Mesangial cell (primary cell): ENCODE measurements around the gene CCL4. TPM values are rescaled to one million over a fixed set of nuclear protein-coding genes. Genes with fewer than 3 reads are reported as not detected.

Experiments used
- total RNA-seq: library from RNA; depleted of rRNA; stranded (reverse); fragments of >200 nt; gene quantifications from 2 replicates; pipeline ENCODE4 v1.2.3, GENCODE V29; 2015

Gene CCL4
- total RNA-seq, result not detected in 2 replicates

DNA sequence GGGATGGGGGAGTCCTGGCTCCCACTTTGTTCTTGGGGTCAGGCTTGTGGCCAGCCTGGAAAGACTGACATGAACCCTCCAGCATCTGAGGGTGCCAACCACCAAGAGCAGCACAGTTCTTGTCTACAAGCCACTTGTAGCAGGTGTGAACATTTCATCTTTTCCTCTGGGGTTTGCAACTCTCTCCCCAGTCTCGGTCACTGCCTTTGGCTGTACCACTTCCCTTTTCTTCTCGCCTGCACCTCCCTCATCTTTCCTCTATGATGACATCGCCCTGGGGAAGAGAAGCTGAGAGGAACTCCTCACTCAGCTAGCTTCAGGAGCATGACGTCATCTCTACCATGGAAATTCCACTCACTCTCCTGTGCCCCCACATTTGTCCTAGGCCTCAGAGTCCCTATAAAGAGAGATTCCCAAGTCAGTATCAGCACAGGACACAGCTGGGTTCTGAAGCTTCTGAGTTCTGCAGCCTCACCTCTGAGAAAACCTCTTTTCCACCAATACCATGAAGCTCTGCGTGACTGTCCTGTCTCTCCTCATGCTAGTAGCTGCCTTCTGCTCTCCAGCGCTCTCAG is at the start of gene CCL4:
Gene CCL4 (plus strand): TSS at position 427 of the 575 bp plus-strand sequence. CDS start 79 bp downstream, at position 506.

DNA sequence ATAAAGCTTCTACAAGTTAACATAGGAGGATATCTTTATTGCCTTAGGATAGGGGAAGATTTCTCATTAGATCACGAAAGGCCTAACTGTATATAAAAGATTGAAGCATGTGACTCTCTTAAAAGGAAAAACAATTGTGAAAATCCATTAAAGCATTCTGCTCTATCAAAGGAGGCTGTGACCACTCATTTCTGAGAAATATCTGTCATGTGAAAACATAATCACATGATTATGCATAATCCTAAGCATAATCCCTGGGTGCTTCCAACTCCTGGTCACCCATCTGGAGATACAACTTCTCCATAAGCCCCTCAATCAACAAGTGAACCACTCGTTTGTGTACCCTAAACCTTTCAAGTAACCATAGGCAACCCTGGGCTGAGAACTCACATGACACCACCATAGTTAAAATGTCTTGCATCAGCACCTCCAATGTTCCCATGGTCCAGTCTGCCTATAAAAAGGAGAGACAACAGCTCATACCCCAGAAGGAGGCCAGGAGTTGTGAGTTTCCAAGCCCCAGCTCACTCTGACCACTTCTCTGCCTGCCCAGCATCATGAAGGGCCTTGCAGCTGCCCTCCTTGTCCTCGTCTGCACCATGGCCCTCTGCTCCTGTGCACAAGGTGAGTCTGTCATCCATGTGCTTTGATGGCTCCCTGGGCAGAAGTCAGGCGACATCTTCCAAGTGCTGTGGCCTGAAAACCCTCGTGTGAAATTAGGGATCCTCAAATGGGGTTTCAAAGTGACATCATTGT is 39.7 kb upstream of the CCL4 start, which contains the start of gene CCL18:
Gene CCL18 (plus strand): TSS at position 487 of the 756 bp plus-strand sequence. CDS start 71 bp downstream, at position 558.

DNA sequence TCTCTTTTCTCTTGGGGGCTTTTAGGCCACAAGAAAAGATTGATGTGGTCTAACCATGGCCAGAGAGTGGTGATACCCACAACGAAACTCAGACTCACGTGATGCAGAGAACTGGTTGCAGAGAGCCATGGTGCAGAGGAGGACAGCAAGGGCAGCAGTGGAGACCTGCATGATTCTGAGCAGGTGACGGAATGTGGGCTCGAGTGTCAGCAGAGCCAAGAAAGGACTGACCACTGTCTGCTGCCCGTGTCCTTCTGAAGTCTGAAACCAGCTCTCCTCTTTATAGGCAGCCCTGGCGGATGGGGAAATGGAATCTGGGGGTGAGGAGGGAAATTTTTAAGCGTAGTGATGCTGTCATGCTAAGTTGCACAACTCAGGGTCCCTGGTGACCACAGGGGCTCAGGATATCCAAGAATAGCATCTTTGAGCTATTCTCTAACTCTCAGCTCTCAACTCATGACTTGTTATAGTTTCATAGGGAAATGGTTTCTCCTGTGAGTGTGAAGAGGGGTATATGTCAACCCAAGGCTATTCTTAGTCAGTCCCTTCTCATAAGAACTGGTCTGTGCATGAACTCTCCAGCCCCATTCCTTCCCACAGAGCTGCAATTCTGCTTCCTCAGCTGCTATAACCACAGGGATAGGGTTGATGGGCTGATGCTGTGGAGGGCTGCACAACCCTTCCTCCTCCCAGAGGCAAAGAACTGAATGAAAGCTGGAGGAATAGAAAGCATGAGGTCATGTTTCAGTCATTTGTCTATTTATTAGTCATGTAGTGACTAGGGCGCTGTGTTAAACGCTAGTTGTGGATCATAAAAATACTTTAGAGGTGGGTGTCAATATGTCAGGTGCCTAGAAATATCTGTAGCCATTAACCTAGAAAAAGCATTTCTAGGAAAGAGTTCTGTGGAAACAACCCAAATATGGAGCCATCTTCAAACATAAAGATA is 13.5 kb upstream of the CCL4 start, which contains the start of gene CCL3:
Gene CCL3 (minus strand): TSS at position 256 of the 949 bp plus-strand sequence. CDS start 85 bp downstream, at position 171.

Other genes starting within 250 kb of the CCL4 start
- not detected in 2 replicates for gene HEATR9, start 234.9 kb upstream of the CCL4 start, total RNA-seq
- not detected in 2 replicates for gene CCL5, start 223.5 kb upstream of the CCL4 start, total RNA-seq
- 0.25 and 1.3 TPM in 2 replicates for gene RDM1, start 173.1 kb upstream of the CCL4 start, total RNA-seq
- not detected in 2 replicates for gene LYZL6, start 160.1 kb upstream of the CCL4 start, total RNA-seq
- gene CCL16, start 122.3 kb upstream of the CCL4 start, total RNA-seq, result not detected in 2 replicates
- not detected in 2 replicates for gene CCL14, start 117.1 kb upstream of the CCL4 start, total RNA-seq
- not detected in 2 replicates for gene CCL15, start 102.3 kb upstream of the CCL4 start, total RNA-seq
- gene CCL23, start 85.9 kb upstream of the CCL4 start, total RNA-seq, result not detected in 2 replicates
- not detected in 2 replicates for gene CCL18, start 39.6 kb upstream of the CCL4 start, total RNA-seq
- gene CCL3, start 13.7 kb upstream of the CCL4 start, total RNA-seq, result not detected in 2 replicates
- gene TBC1D3B, start 72.8 kb downstream of the CCL4 start, total RNA-seq, result 1.8 TPM in 1 of 2 replicates, not detected in the other
- gene CCL3L1, start 92.9 kb downstream of the CCL4 start, total RNA-seq, result not detected in 2 replicates
- gene CCL4L2, start 107.2 kb downstream of the CCL4 start, total RNA-seq, result not detected in 2 replicates
- gene TBC1D3I, start 160.7 kb downstream of the CCL4 start, total RNA-seq, result 2.5 TPM in 1 of 2 replicates, not detected in the other
- gene TBC1D3G, start 220.1 kb downstream of the CCL4 start, total RNA-seq, result not detected in 2 replicates